SW480 (cell line): ENCODE results near the gene SIT1.
A peak's percentile ranks its signal among the peaks of the same experiment; 100 is the strongest.
"Not testable (repeated sequence)": the region's sequence is repeated elsewhere in the genome, so short reads cannot be mapped to it uniquely, and the experiment has no call there.

ENCODE experiments used
- DNase-seq: peaks from one replicate; pipeline ENCODE4 v3.0.0-alpha.2; 2016; ENCODE audit warnings: low spot score

Gene SIT1

DNA sequence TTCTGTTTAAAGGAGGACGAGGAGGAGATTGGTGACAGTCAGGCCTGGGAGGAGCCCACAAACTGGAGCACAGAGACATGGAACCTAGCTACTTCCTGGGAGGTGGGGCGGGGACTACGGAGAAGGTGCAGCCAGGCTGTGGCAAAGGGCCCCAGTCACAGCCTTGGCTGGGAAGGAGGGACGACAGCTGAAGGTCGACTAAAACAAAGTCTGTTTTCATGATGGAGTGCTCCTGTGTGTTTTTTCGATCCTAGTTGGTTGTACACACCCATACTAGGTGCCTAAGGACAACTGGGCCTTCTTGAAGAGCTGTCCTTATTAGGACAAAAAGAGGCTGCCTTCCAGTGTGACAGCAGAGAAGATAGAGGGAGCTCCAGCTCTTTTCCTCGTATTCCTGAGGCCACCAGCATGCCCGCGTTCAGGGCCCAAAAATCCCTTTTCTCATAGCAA is 10.3 kb upstream of the SIT1 start:
- no peak for DNase-seq

- peak; percentile 36 for DNase-seq
These were observed 8.6 kb upstream of the SIT1 start for GRCh38 chr9:35659340-35659739.

DNA sequence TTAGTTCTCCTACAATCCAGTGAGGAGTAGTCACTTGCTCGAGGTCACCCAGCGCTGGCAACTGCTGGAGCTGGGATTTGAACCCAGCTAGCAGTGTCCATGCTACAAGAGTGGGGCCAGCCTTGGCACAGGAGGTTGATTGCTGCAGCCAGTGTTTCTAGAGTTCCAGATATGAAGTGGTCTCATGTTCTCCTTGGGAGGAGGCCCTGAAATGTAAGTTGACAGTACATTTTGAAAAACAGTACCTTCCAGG is 8.2 kb upstream of the SIT1 start:
- no peak for DNase-seq

DNA sequence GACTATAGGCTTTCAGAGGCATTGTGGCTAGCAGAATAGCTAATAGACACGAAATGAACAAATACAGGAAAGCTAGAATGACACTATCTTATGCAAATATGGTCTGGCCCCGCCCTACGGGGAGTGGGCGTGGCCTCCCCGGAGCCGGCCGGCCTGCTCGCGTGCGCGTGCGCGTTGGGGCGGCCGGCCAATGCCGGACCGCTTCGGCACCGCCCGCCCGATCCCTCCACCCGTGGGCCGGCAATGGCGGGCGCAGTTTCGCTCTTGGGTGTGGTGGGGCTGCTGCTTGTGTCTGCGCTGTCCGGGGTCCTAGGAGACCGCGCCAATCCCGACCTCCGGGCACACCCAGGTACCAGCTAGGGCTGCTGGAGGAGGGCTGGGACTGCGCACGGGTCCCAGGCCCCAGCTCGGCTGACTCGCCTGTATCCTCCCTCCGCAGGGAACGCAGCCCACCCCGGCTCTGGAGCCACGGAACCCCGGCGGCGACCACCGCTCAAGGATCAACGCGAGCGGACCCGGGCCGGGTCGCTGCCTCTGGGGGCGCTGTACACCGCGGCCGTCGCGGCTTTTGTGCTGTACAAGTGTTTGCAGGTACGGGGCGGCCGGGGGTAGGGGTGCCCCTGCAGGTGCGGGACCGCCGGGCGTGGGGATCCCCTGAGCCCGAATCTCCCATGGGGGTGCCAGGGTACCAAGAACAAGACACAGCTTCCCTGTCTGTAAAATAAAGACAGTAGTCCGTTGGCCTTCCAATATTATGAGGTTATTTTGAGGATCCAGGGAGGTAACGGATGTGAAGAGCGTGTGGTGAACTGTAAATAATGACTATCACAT is 7.6 kb upstream of the SIT1 start, which contains the start of gene CCDC107:
TSS of gene CCDC107 (plus strand) at position 156 of the 831 bp plus-strand sequence. CDS start at position 244, 88 bp downstream.
- DNase-seq: peak; percentile 82

DNA sequence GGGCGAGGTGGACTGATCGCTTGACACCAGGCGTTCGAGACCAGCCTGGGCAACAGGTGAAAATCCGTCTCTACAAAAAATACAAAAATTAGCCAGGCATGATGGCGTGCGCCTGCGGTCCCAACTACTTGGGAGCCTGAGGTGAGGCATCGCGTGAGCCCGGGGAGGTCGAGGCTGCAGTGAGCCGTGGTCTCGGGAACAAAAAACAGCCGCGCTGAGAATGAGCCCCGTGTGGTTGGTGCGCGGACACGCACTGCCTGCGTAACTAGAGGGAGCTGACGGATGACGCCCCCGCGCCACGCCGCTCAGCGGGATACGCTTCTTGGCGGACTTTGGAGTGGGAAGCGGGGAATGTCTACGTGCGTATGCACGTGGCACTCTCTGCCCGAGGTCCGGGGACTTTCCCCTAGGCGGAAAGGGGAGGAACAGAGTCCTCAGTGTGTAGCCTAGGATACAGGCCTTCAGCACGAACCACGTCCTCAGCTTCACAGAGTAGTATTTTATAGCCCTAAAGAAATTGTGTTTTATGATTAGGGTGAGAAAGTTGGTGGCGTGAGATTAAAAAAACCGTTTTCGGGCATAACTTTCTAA is 6.9 kb upstream of the SIT1 start, which contains the start of gene RMRP:
TSS of gene RMRP (minus strand) at position 474 of the 591 bp plus-strand sequence.
- DNase-seq: peak; percentile 99

- DNase-seq: peak; percentile 44
These were observed 6.3 kb upstream of the SIT1 start for GRCh38 chr9:35656831-35657545.

DNA sequence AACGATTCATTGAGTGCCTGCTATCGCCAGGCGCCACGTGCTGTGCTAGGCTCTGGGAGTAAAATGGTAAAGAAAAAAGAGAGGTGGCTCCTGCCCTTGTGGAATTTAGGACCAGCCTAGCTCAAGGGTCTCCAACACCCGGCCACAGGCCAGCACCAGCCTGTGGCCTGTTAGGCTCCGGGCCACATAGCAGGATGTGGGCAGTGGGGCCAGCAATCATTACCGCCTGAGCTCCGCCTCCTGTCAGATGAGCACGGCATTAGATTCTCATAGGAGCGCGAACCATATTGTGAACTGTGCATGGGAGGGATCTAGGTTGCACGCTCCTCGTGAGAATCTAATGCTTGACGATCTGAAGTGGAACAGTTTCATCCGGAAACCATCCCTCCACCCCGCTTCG is 5.6 kb upstream of the SIT1 start:
- peak; percentile 25 for DNase-seq

DNA sequence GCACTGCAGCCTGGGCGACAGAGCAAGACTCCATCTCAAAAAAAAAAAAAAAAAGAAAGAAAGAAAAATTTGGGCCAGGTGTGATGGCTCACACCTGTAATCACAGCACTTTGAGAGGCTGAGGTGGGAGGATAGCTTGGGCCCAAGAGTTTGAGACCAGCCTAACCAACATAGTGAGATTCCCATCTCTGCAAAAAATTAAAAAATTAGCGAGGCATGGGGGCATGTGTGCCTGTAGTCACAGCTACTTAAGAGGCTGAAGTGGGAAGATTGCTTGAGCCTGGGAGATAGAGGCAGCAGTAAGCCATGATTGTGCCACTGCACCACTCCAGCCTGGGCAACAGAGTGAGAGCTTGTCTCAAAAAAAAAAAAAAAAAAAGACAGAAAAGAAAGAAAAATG is 2.9 kb upstream of the SIT1 start:
- no peak for DNase-seq

GRCh38 chr9:35652829-35653209 is 2.1 kb upstream of the SIT1 start:
- no peak for DNase-seq

- DNase-seq: peak; percentile 39
These were observed 1.5 kb upstream of the SIT1 start for GRCh38 chr9:35651956-35652828.

DNA sequence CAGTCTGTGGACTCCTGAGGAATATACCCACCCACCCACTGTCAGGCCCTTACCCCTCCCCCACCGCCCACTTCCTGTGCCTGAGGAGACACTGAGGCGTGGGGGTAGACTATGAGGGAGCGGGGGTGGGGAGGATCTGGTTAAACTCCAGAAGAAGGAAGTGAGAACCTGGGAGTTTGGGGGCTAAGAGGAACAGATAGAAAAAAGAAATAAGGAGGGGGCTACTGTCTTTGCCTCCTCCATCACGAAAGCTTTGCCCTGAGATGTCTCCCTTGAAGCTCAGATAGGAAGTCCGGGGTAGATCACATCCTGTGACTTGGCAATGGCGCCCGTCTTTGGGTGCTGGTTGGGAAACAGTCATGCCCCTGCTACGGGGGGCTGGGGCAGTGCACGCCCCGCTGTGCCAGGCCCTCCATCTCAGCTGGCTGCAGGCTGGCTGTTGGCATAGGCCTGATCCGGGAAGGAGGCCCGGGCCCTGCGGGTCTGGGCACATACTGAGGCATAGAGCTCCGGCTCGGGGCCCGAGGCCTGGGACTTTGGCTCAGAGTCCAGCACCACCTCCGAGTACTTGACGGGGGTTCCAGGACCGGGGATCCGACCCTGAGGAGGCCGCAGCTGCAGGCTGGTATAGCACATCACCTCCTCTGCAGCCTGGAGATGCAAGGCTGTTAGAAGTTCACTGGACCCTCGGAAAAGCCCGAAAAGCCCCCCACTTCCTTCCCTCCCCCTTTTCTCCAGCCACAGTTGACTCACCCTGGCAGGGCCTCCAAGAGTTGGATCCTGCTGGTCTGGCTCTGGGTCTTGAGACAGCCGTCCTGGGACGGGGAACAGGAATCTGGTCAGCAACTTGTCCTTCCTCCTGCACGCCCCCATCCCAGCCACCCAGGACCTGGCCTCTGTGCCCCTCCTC is 1.0 kb downstream of the SIT1 start:
- DNase-seq: no peak

- DNase-seq: peak; percentile 89
These were observed 4.0 kb downstream of the SIT1 start for GRCh38 chr9:35646533-35647265.

DNA sequence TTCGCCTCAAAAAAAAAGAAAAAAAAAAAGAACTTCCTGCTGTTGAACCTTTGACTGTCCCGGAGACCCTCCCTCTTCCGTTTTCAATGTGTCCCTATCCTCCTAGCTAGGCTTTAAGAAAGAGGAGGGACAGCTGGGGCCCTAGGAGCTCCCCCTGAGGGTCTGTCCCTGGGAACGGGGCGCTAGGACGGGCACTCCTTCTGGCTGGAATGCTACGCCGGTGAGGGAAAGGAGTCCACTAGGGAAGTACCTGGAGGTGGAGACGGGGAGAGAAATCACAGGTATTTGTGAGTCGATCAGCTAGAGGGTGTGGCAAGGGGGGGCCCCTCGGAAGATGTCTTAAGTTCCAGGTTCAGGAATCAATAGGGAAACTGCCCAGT is 4.6 kb downstream of the SIT1 start:
- peak; percentile 80 for DNase-seq

- not testable (repeated sequence) for DNase-seq
These were observed 5.0 kb downstream of the SIT1 start for GRCh38 chr9:35645736-35646135.

- DNase-seq: no peak
These were observed 7.7 kb downstream of the SIT1 start for GRCh38 chr9:35643046-35643445.

GRCh38 chr9:35641478-35641877 is 9.3 kb downstream of the SIT1 start:
- DNase-seq: not testable (repeated sequence)

DNA sequence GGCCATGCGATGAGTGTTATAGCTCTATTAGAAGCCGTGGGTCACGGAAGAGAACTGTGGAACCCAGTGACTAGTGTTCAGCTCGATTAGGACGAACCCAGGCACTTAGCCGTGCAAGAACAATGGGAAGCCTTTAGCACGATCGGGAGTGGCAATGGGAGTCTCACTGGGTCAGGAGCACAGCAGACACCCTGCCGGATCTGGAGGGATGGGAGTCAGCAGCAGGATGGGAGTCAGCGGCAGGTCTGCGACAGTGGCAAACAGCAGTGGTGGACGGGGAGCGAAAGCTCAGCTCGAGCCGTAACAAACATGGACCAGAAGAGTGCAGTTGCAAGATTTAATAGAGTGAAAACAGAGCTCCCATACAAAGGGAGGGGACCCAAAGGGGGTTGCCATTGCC is 10.3 kb downstream of the SIT1 start:
- DNase-seq: not testable (repeated sequence)

GRCh38 chr9:35639631-35640030 is 11.1 kb downstream of the SIT1 start:
- no peak for DNase-seq

- DNase-seq: not testable (repeated sequence)
These were observed 11.5 kb downstream of the SIT1 start for GRCh38 chr9:35639225-35639624.

GRCh38 chr9:35638751-35639150 is 12.0 kb downstream of the SIT1 start:
- not testable (repeated sequence) for DNase-seq
